OCI-LY7 (cell line): ENCODE results near the gene SAPCD1. TPM values are rescaled to one million over a fixed set of nuclear protein-coding genes. Genes with fewer than 3 reads are reported as not detected.

ENCODE experiments used
- BruUV-seq: library from RNA; stranded (reverse); fragments of 400-500 nt; replicated peaks from 2 replicates; lab custom pipeline; 2021; lab: Mats Ljungman, UMichigan
- CTCF ChIA-PET: fragments of 300-600 bp; sonication (Branson Sonifier 250); formaldehyde crosslinking; loops from one replicate; lab custom pipeline; 2022; ENCODE audit warnings: antibody characterized with exemption; ENCODE audit not compliant: unreplicated experiment; lab: Charles Lee
- POLR2A ChIA-PET: fragments of 300-600 bp; sonication (Branson Sonifier 250); formaldehyde crosslinking; loops from one replicate; lab custom pipeline; 2022; ENCODE audit warnings: antibody characterized with exemption; lab: Charles Lee
- DNase-seq: peaks from one replicate; pipeline ENCODE4 v3.0.0-alpha.2; 2015; ENCODE audit warnings: low spot score
- H2AFZ ChIP-seq: fragments of 200-600 bp; sonication (generic), shearing (Covaris generic); 2 replicates; pipeline ENCODE4 v1.6.1; 2014; ENCODE audit warnings: mild to moderate bottlenecking, antibody characterized with exemption, low read length, moderate library complexity
- H3K27ac ChIP-seq: fragments of 200-600 bp; sonication (generic); 2 replicates; pipeline ENCODE4 v1.5.1; 2014; ENCODE audit warnings: mixed run types, low read depth, mild to moderate bottlenecking, moderate library complexity, low read length, inconsistent platforms; ENCODE audit not compliant: poor library complexity, severe bottlenecking
- H3K36me3 ChIP-seq: fragments of 200-600 bp; sonication (generic); 2 replicates; pipeline ENCODE4 v1.6.1; 2014; ENCODE audit warnings: mild to moderate bottlenecking, antibody characterized with exemption, low read length, moderate library complexity, mixed read lengths; ENCODE audit not compliant: insufficient read depth
- H3K4me1 ChIP-seq: fragments of 200-600 bp; sonication (generic); 2 replicates; pipeline ENCODE4 v1.5.1; 2014; ENCODE audit warnings: mild to moderate bottlenecking, low read length; ENCODE audit not compliant: insufficient read depth, poor library complexity, severe bottlenecking
- H3K4me2 ChIP-seq: fragments of 200-600 bp; sonication (generic); 2 replicates; pipeline ENCODE4 v1.6.1; 2014; ENCODE audit warnings: mild to moderate bottlenecking, low read length
- H3K4me3 ChIP-seq: fragments of 200-600 bp; sonication (generic); 2 replicates; pipeline ENCODE4 v1.5.1; 2014; ENCODE audit warnings: mild to moderate bottlenecking, low read depth, low read length; ENCODE audit not compliant: poor library complexity, severe bottlenecking
- H3K79me2 ChIP-seq: fragments of 200-600 bp; sonication (generic); 2 replicates; pipeline ENCODE4 v1.6.1; 2016; ENCODE audit warnings: low read depth, mild to moderate bottlenecking, low read length, moderate library complexity, mixed read lengths; ENCODE audit not compliant: insufficient read depth
- H3K9me2 ChIP-seq: fragments of 200-600 bp; sonication (generic); 2 replicates; pipeline ENCODE4 v1.6.1; 2016; ENCODE audit warnings: mild to moderate bottlenecking, low read length, mixed read lengths; ENCODE audit not compliant: insufficient read depth
- H3K9me3 ChIP-seq: fragments of 200-600 bp; sonication (generic); 2 replicates; pipeline ENCODE4 v1.6.1; 2014; ENCODE audit warnings: mild to moderate bottlenecking, mixed run types, low read length, mixed read lengths
- H4K20me1 ChIP-seq: fragments of 200-600 bp; sonication (generic); 2 replicates; pipeline ENCODE4 v1.6.1; 2014; ENCODE audit warnings: mild to moderate bottlenecking, antibody characterized with exemption, low read length, moderate library complexity, mixed read lengths; ENCODE audit not compliant: insufficient read depth
- EZH2phosphoT487 ChIP-seq: fragments of 200-600 bp; sonication (generic); IDR thresholded peaks from 2 replicates; pipeline ENCODE4 v1.6.1; 2018; ENCODE audit warnings: low read depth, borderline replicate concordance, mild to moderate bottlenecking, mixed run types, antibody characterized with exemption, low read length, moderate library complexity, mixed read lengths
- intact Hi-C: fragments of 100-400 bp; cut with micrococcal nuclease; formaldehyde crosslinking; loops from one replicate; pipeline ENCODE4 v1.10.0; 2022; ENCODE audit not compliant: unreplicated experiment
- total RNA-seq, 2 experiments: library from RNA; depleted of rRNA in 1 of 2; stranded (reverse); fragments of >200 nt in 1 of 2; shearing (Covaris generic) in 1 of 2; gene quantifications; 2 replicates each; pipeline ENCODE4 v1.2.3, GENCODE V29; 2014 to 2022
- TF ChIP-seq, protein P1 (sequence below): fragments of 200-600 bp; sonication (generic); conservative IDR thresholded peaks from 2 replicates; pipeline ENCODE4 v1.5.1; 2014; ENCODE audit warnings: mild to moderate bottlenecking, antibody characterized with exemption, low read length, moderate library complexity, mixed read lengths

The SAPCD1 gene
- total RNA-seq, 2 experiments from 2014 or later = 31.3 to 53.5 TPM

- no peaks in the 10 kb centered on the region for H3K4me1 ChIP-seq
- intact Hi-C loops = no loop called here
- H3K36me3 ChIP-seq = peaks cover 38% of the 10 kb centered on the region
- ChIA-PET CTCF (no interaction called here), POLR2A (no interaction called here)
- BruUV-seq = no TSS peak
- H2AFZ ChIP-seq = no peak overlapping the region
- H3K4me2 ChIP-seq = no peak overlapping the region
- no peaks in the 10 kb centered on the region for H3K79me2 ChIP-seq
- TF ChIP-seq, protein P1, sequence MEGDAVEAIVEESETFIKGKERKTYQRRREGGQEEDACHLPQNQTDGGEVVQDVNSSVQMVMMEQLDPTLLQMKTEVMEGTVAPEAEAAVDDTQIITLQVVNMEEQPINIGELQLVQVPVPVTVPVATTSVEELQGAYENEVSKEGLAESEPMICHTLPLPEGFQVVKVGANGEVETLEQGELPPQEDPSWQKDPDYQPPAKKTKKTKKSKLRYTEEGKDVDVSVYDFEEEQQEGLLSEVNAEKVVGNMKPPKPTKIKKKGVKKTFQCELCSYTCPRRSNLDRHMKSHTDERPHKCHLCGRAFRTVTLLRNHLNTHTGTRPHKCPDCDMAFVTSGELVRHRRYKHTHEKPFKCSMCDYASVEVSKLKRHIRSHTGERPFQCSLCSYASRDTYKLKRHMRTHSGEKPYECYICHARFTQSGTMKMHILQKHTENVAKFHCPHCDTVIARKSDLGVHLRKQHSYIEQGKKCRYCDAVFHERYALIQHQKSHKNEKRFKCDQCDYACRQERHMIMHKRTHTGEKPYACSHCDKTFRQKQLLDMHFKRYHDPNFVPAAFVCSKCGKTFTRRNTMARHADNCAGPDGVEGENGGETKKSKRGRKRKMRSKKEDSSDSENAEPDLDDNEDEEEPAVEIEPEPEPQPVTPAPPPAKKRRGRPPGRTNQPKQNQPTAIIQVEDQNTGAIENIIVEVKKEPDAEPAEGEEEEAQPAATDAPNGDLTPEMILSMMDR = no peak
- no peak for TF ChIP-seq EZH2phosphoT487
- H3K9me2 ChIP-seq = no peaks in the 10 kb centered on the region
- no peaks in the 10 kb centered on the region for H3K9me3 ChIP-seq
- H3K27ac ChIP-seq = no peak overlapping the region
- no peaks in the 10 kb centered on the region for H4K20me1 ChIP-seq
- no peak for DNase-seq
- H3K4me3 ChIP-seq = no peak overlapping the region
Measured at GRCh38 chr6:31767096-31767645, 4.7 kb downstream of the SAPCD1 start.

DNA sequence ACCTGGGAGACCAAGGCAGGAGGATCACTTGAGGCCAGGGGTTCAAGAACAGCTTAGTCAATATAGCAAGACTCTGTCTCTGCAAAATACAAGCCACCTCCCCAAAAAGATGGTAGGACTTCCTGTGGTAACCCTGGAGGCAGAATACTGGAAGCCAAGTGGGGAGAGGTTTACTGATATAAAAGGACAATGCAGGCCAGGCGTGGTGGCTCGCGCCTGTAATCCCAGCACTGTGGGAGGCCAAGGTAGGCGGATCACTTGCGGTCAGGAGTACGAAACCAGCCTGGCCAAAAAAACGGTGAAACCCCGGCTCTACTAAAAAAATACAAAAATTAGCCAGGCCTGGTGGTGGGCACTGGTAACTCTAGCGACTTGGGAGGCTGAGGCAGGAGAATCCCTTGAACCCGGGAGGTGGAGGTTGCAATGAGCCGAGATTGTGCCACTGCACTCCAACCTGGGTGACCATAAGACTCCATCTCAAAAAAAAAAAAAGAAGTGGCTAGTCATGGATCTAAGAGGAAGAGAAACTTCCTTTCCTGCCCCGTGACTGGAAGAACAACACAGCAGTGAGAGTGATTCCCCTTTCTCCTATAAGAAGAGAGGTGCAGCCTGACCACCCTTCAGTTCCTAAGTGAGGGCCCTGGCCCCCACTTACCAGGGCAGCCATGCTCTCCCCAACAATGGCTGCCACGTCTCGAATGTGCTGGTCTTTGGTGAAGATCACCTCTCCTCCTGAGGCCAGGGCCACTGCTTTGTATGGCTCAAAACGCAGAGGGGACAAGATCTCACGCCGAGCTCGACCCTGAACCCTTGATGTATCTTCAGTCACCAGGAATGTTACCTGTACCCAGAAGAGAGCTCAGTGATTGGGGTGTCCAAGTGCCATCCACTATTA is 6.2 kb downstream of the SAPCD1 start:
- BruUV-seq = no TSS peak
- Histone ChIP-seq H3K9me2 (no peaks in the 10 kb centered on the region), H3K9me3 (no peaks in the 10 kb centered on the region), H3K4me2 (no peak overlapping the region), H3K36me3 (peaks cover 24% of the 10 kb centered on the region), H3K4me3 (no peak overlapping the region), H4K20me1 (no peaks in the 10 kb centered on the region), H3K27ac (no peak overlapping the region), H3K79me2 (no peaks in the 10 kb centered on the region), H3K4me1 (no peaks in the 10 kb centered on the region), H2AFZ (no peak overlapping the region)
- POLR2A ChIA-PET = no interaction called here
- no peak for TF ChIP-seq EZH2phosphoT487
- TF ChIP-seq, protein P1 = no peak
- CTCF ChIA-PET = no interaction called here
- intact Hi-C loops = loop anchor here (1.0 kb wide), 2 partner anchors 39 to 88 kb away; partner anchors contain the start of gene DDAH2
- no peak for DNase-seq
